Urinary bladder (tissue), 4 donors: Measurements from ENCODE around the gene FBXW2. TPM values are rescaled to one million over a fixed set of nuclear protein-coding genes. Genes with fewer than 3 reads are reported as not detected.

Experiments used
- DNase-seq: peaks from one replicate; pipeline ENCODE4 v3.0.0-alpha.2; 2015; ENCODE audit errors: extremely low spot score
- H3K27ac ChIP-seq: one replicate; pipeline ENCODE4 v1.5.1; 2013; ENCODE audit warnings: low read depth, mild to moderate bottlenecking, moderate library complexity
- H3K36me3 ChIP-seq: one replicate; pipeline ENCODE4 v1.6.1; 2013; ENCODE audit warnings: mild to moderate bottlenecking, moderate library complexity; ENCODE audit not compliant: insufficient read depth
- H3K4me1 ChIP-seq: one replicate; pipeline ENCODE4 v1.6.1; 2013; ENCODE audit warnings: mild to moderate bottlenecking, moderate library complexity; ENCODE audit not compliant: insufficient read depth
- H3K4me3 ChIP-seq: one replicate; pipeline ENCODE4 v1.5.1; 2013; ENCODE audit warnings: low read depth, low read length
- WGBS: extraction: QIAGEN DNeasy Blood & Tissue Kit; methylation state at CpG from one replicate; pipeline ENCODE4 v1.1.7; 2013; 5-methylcytosine and 5-hydroxymethylcytosine counted together
- polyA plus RNA-seq: library from polyadenylated mRNA; stranded (reverse); fragments of 200-250 nt; gene quantifications from one replicate; pipeline ENCODE4 v1.2.3, GENCODE V29; 2013
- total RNA-seq: library from RNA; depleted of rRNA; stranded (reverse); fragments of >200 nt; gene quantifications from one replicate; pipeline ENCODE4 v1.2.3, GENCODE V29; 2014
- donor health status: healthy with polysubstance abuse.
- donor health status: healthy.

FBXW2 gene
- total and polyA plus RNA-seq, 2 donors: 29.3 to 48.5 TPM

DNA sequence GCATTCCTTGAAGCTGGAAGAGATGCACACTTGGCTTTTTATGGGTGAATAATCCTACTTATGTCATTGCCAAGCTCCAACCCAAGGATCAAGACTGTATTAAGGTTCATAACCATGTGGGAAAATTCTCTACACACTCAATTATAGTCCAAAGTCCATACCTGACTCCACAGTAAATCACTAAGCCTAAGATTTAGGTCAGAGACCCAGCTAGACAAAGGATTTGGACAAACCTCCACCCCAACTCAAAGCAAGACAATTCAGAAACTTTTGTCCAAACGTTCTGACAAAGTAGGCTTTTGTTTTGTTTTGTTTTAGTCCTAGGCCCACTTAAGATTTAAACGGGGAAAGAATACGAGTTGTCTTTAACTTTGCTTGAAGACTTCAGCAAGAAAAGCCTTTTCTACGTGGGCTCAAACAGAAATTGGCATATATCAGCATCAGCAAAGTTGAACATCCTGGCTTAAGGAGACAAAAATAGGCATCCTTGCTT, 80.6 kb downstream of the FBXW2 start:
- WGBS: 48% methylated on average over 4 of the region's 4 CpGs
- DNase-seq: no peak
- Histone ChIP-seq H3K36me3 (no peaks in the 10 kb centered on the region), H3K27ac (no peak overlapping the region), H3K4me1 (no peaks in the 10 kb centered on the region), H3K4me3 (peak overlapping the region; percentile 82)

DNA sequence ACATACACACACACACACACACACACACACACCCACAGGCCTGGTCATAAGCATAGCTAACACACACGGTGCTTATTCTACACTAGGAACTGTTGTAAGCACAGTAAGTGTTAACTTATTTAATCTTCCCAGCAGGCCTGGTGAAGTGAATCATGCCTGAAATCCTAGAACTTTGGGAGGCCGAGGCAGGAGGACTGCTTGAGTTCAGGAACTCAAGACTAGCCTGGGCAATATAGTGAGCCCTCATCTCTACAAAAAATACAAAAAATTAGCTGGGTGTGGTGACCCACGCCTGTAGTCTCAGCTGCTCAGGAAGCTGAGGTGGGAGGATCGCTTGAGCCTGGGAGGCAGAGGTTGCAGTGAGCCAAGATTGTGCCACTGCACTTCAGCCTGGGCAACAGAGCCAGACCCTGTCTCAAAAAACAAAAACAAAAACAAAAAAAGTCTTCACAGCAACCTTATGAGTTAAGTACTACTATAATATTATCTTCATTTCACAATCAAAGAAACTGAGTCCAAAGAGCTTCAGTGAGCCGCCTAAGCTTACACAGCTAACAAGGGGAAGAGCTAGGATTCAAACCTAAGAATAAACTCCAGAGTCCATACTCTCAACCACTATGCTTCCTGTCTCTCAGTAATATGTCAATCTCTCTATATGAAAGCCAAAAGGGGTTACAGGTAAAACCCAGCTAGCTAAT, 81.2 kb downstream of the FBXW2 start:
- peak overlapping the region; percentile 82 for H3K4me3 ChIP-seq
- no peak for DNase-seq
- 64% methylated on average over 5 of the region's 5 CpGs for WGBS
- H3K4me1 ChIP-seq: no peaks in the 10 kb centered on the region
- no peak overlapping the region for H3K27ac ChIP-seq
- H3K36me3 ChIP-seq: no peaks in the 10 kb centered on the region

DNA sequence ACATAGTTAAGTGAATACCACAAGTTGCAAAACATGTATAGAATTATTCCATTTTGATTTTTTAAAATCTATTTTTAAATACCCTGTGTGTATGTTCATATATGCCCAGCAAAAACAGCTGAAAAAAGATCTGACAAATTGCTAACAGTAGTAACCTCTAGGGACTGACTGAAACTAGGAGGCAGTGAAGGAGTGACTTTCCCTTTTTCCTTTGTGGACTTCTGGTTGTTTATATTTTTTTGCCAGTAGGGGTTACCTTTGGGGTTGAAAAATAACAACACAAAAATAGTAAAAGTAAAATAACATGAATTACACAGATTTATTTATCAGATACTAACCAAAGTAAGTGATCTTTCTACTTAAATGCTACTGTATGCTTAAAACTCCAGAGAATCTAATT, 81.9 kb downstream of the FBXW2 start:
- Histone ChIP-seq H3K36me3 (no peaks in the 10 kb centered on the region), H3K4me1 (no peaks in the 10 kb centered on the region), H3K4me3 (no peak overlapping the region), H3K27ac (no peak overlapping the region)
- DNase-seq: no peak

DNA sequence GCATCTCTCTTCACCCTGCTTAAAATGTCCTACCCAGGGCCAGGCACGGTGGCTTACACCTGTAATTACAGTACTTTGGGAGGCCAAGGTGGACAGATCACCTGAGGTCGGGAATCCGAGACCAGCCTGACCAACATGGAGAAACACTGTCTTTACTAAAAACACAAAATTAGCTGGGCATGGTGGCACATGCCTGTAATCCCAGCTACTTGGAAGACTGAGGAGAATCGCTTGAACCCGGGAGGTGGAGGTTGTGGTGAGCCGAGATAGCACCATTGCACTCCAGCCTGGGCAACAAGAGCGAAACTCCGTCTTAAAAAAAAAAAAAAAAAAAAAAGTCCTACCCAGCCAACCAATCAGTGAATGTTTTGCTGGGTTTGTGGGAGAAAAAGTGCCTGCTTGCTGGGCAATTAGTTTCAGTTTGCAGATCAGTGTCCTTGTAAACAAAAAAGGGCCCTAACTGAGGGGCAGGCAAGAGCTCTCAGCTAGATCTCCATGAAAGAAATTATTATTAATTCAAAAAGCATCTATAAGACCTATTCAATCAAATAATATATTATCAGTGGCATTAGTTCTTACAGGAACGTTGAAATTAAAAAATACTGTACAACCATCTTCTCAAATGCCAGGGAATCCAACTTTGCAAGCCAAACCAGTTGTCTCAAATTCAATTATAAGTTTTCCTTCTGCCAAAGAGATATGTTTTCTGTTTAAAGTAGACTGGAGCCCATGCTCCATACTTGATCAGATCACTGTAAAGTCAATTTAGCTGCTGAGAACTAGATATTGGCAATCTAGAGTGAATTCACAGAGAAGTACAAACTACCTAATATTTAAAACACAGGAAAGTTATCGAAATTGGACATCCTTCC, 82.9 kb downstream of the FBXW2 start:
- Histone ChIP-seq H3K4me3 (no peak overlapping the region), H3K27ac (peak overlapping the region; percentile 14), H3K4me1 (no peaks in the 10 kb centered on the region), H3K36me3 (no peaks in the 10 kb centered on the region)
- DNase-seq: no peak
- WGBS: 80% methylated on average over 10 of the region's 10 CpGs

DNA sequence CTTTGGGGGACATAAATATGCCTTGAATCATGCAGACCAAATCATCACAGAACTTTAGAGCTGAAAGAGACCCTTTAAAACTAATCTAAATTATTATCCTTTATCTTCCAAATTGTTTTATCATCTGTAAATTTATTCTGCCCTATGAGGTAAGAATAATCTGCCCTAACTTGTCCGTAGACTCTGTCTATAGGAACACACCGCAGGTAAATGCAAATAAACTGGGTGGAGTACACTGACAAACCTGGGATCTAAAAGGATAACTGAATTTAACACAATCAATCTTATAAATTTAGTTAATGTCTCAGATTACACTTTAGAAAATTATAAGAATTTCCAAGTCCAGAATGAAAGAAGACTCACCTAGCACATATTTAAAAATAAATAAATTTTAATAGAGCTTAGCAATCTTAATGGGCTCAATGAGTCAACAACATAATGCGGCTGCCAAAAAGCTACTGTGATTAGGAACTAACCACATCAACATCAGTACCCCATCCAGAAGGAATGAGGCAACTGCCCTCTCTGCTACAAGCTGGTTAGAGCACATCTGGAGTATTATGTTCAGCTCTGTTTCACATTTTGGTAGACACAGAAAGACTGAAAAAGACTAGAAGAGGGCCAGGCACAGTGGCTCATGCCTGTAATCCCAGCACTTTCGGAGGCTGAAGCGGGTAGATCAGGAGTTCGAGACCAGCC, 84.5 kb downstream of the FBXW2 start:
- 90% methylated on average over 6 of the region's 6 CpGs for WGBS
- H3K4me3 ChIP-seq: no peak overlapping the region
- no peak overlapping the region for H3K27ac ChIP-seq
- DNase-seq: no peak
- H3K36me3 ChIP-seq: no peaks in the 10 kb centered on the region
- H3K4me1 ChIP-seq: no peaks in the 10 kb centered on the region

DNA sequence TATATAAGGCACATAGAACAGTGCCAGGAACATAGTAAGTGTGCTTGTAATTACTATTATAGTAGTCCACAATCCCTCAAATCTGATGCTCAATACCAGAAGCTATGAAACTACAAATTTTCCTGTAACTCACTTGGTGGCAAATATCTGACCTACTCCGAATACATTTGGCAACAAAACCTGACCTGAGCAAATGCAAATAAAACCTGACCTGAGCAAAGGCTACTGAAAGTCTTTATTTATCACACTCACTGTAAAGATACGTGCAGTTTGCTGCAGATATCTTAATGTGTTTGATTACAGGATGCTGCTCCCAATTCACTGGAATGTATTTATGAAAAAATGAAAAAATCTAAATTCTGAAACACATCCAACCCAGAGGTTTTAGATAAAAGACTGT, 86.0 kb downstream of the FBXW2 start:
- no peak overlapping the region for H3K4me3 ChIP-seq
- DNase-seq: no peak
- 74% methylated on average over 2 of the region's 2 CpGs for WGBS
- H3K4me1 ChIP-seq: no peaks in the 10 kb centered on the region
- no peaks in the 10 kb centered on the region for H3K36me3 ChIP-seq
- H3K27ac ChIP-seq: no peak overlapping the region

Other genes starting within 250 kb of the FBXW2 start
- gene CDK5RAP2, start 213.2 kb downstream of the FBXW2 start, total RNA-seq: 31.9 TPM
- gene CDK5RAP2, start 213.2 kb downstream of the FBXW2 start, polyA plus RNA-seq: 27.5 TPM
- 18.3 TPM for gene MEGF9, start 78.9 kb downstream of the FBXW2 start, total RNA-seq
- gene MEGF9, start 78.9 kb downstream of the FBXW2 start, polyA plus RNA-seq: 9.7 TPM
- 38.0 TPM for gene PSMD5, start 49.5 kb upstream of the FBXW2 start, total RNA-seq
- gene PSMD5, start 49.5 kb upstream of the FBXW2 start, polyA plus RNA-seq: 27.6 TPM
- gene PHF19, start 83.8 kb upstream of the FBXW2 start, total RNA-seq: 36.6 TPM
- 44.6 TPM for gene PHF19, start 83.8 kb upstream of the FBXW2 start, polyA plus RNA-seq
- 4.5 TPM for gene TRAF1, start 133.4 kb upstream of the FBXW2 start, total RNA-seq
- 5.3 TPM for gene TRAF1, start 133.4 kb upstream of the FBXW2 start, polyA plus RNA-seq